Gastroesophageal sphincter (tissue), 3 donors: ENCODE measurements around the gene MAGEF1.

ENCODE experiments used
- POLR2AphosphoS5 ChIP-seq: sonication (generic); formaldehyde crosslinking; IDR thresholded peaks from one replicate; pipeline ENCODE4 v1.6.1; 2017; ENCODE audit warnings: antibody characterized with exemption
- TF ChIP-seq, protein P1 (sequence below), 4 experiments: fragments of 200-600 bp in 2 of 4; fragments of 450-650 bp in 2 of 4; sonication (generic) in 1 of 4; IDR thresholded peaks; one replicate each; pipeline ENCODE4 v1.5.1; 2017 to 2019; ENCODE audit warnings: antibody characterized with exemption in 4 of 4, mild to moderate bottlenecking in 2 of 4, moderate library complexity in 2 of 4

DNA sequence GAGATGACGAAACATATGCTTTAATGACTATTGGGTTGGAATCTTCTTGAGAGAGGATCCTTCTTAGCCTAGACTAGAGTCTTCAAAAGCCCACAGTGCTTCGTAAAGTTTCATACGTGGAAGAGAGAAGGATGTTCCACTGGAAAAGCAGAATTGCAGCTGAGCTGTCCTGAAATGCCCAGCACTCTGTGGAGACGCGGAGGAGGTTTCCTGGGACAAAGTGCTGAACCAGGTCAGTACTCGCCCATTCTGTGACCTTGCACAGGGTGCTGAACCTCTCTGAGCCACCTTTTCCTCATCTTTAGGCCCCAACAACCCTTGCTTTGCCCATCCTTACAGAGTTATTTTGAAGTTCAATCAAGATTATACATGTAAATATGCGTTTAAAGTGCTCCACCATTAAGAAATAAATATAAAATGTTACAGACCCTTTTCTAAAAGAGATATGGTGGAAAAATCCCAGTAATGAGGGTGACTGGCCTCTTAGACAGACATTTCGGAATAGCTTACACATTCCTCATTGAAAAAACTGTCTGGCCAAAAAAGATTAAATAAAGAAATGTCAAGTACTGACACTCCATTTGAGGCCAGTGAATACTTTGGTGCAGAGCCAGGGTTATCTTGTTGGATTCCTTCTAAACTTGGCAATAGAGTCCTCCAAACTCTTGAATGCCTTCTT, 4.2 kb upstream of the MAGEF1 start:
- TF ChIP-seq, protein P1, sequence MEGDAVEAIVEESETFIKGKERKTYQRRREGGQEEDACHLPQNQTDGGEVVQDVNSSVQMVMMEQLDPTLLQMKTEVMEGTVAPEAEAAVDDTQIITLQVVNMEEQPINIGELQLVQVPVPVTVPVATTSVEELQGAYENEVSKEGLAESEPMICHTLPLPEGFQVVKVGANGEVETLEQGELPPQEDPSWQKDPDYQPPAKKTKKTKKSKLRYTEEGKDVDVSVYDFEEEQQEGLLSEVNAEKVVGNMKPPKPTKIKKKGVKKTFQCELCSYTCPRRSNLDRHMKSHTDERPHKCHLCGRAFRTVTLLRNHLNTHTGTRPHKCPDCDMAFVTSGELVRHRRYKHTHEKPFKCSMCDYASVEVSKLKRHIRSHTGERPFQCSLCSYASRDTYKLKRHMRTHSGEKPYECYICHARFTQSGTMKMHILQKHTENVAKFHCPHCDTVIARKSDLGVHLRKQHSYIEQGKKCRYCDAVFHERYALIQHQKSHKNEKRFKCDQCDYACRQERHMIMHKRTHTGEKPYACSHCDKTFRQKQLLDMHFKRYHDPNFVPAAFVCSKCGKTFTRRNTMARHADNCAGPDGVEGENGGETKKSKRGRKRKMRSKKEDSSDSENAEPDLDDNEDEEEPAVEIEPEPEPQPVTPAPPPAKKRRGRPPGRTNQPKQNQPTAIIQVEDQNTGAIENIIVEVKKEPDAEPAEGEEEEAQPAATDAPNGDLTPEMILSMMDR (IDR thresholded peaks at IDR 0.05): no peak
- TF ChIP-seq POLR2AphosphoS5: no peak
